ENCODE results near the gene NOP14.
A peak's percentile ranks its signal among the peaks of the same experiment; 100 is the strongest.

DNA sequence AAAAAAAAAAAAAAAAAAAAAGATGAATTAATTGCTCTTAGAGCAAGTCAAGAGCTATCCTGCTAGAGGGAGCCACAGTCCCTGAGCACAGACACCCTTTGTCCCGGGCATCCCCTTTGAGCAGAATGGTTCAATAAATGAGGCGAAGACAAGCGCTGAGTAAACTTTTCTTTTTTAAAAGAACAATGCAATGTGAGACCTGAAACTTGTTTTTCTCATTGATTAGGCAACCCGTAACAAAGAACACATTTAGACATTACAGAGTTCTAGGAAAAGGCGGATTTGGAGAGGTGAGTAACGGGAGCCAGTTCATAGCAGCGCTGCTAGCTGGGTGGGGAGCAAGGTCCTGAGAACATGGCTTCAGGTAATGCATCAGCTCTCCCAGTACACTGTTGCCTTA, 46.2 kb upstream of the NOP14 start:
- TF ChIP-seq, protein P1, sequence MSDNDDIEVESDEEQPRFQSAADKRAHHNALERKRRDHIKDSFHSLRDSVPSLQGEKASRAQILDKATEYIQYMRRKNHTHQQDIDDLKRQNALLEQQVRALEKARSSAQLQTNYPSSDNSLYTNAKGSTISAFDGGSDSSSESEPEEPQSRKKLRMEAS (IDR thresholded peaks at IDR 0.05) = no peak
- TF ChIP-seq HDAC6 (IDR thresholded peaks at IDR 0.05; ENCODE audit: low read depth, low read length) (no peak), POLR2A (IDR thresholded peaks at IDR 0.05; ENCODE audit: control extremely low read depth in 1 of 2, low read depth in 2 of 2, low read length in 2 of 2) (no peak), JUND (IDR thresholded peaks at IDR 0.05; ENCODE audit: low read length) (no peak), ZNF274 (IDR thresholded peaks at IDR 0.05; ENCODE audit: borderline replicate concordance, extremely low read depth, low read length) (no peak), RAD21 (IDR thresholded peaks at IDR 0.05 in 1 of 2, conservative IDR thresholded peaks at IDR 0.05 in 1 of 2; ENCODE audit: low read depth in 2 of 2, low read length in 2 of 2) (peak; percentile 49 to 51; a peak in 3 of 4 replicates), CHD1 (IDR thresholded peaks at IDR 0.05; ENCODE audit: low read depth, low read length) (no peak), CBX8 (IDR thresholded peaks at IDR 0.05; ENCODE audit: borderline replicate concordance, low read depth, low read length) (no peak), EZH2 (IDR thresholded peaks at IDR 0.05; ENCODE audit: low read depth, low read length, severe bottlenecking) (no peak)
- TF ChIP-seq, protein P2, sequence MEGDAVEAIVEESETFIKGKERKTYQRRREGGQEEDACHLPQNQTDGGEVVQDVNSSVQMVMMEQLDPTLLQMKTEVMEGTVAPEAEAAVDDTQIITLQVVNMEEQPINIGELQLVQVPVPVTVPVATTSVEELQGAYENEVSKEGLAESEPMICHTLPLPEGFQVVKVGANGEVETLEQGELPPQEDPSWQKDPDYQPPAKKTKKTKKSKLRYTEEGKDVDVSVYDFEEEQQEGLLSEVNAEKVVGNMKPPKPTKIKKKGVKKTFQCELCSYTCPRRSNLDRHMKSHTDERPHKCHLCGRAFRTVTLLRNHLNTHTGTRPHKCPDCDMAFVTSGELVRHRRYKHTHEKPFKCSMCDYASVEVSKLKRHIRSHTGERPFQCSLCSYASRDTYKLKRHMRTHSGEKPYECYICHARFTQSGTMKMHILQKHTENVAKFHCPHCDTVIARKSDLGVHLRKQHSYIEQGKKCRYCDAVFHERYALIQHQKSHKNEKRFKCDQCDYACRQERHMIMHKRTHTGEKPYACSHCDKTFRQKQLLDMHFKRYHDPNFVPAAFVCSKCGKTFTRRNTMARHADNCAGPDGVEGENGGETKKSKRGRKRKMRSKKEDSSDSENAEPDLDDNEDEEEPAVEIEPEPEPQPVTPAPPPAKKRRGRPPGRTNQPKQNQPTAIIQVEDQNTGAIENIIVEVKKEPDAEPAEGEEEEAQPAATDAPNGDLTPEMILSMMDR (IDR thresholded peaks at IDR 0.05; ENCODE audit: control extremely low read depth in 1 of 3, insufficient read depth in 1 of 3, low read depth in 1 of 3, low read length in 3 of 3) = peak; percentile 31 to 48 (median 37); a peak in 3 of 4 replicates
